ENCODE results near the gene BBOX1.

DNA sequence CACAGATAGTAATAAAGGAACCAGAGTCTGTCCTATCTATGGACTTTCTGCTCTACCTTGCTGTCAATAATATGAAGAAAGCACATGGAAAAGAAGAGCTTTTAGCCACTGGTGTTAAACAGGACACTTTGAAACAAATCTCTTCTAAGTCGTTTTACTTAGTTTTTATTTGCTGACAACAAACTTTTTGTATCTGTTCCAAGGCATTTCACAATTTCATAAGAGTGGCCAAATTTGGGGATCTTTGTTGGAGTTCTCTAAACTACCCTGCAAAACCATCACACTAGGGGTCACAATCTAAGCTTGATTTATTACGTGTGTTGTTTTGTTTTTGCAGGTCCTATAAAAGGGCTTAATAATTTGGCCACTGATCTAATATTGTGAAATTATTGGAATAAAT, 54.4 kb downstream of the BBOX1 start:
- no peak for TF ChIP-seq CTCF (IDR thresholded peaks at IDR 0.05 in 2 of 3, conservative IDR thresholded peaks at IDR 0.05 in 1 of 3; ENCODE audit: borderline replicate concordance in 1 of 3, insufficient read depth in 1 of 3, low read depth in 2 of 3, low read length in 2 of 3)
- TF ChIP-seq EZH2 (IDR thresholded peaks at IDR 0.05): no peak
- no peak for TF ChIP-seq REST (IDR thresholded peaks at IDR 0.05; ENCODE audit: low read depth)
- no peak for TF ChIP-seq POLR2A (IDR thresholded peaks at IDR 0.05; ENCODE audit: borderline replicate concordance, extremely low read depth, insufficient read depth, insufficient read length)
- TF ChIP-seq, protein P1, sequence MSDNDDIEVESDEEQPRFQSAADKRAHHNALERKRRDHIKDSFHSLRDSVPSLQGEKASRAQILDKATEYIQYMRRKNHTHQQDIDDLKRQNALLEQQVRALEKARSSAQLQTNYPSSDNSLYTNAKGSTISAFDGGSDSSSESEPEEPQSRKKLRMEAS (IDR thresholded peaks at IDR 0.05): no peak
- TF ChIP-seq, protein P2, sequence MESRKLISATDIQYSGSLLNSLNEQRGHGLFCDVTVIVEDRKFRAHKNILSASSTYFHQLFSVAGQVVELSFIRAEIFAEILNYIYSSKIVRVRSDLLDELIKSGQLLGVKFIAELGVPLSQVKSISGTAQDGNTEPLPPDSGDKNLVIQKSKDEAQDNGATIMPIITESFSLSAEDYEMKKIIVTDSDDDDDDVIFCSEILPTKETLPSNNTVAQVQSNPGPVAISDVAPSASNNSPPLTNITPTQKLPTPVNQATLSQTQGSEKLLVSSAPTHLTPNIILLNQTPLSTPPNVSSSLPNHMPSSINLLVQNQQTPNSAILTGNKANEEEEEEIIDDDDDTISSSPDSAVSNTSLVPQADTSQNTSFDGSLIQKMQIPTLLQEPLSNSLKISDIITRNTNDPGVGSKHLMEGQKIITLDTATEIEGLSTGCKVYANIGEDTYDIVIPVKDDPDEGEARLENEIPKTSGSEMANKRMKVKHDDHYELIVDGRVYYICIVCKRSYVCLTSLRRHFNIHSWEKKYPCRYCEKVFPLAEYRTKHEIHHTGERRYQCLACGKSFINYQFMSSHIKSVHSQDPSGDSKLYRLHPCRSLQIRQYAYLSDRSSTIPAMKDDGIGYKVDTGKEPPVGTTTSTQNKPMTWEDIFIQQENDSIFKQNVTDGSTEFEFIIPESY (IDR thresholded peaks at IDR 0.05; ENCODE audit: extremely low read depth, insufficient replicate concordance, low read length): no peak
- no peak for TF ChIP-seq YY1 (IDR thresholded peaks at IDR 0.05; ENCODE audit: extremely low read depth, insufficient replicate concordance, low read depth, low read length)
- no peak for TF ChIP-seq SRF (IDR thresholded peaks at IDR 0.05; ENCODE audit: low read depth)
- TF ChIP-seq TCF7L2 (IDR thresholded peaks at IDR 0.05; ENCODE audit: borderline replicate concordance, extremely low read depth, insufficient read depth, insufficient read length): no peak
- no peak for TF ChIP-seq POLR2AphosphoS5 (IDR thresholded peaks at IDR 0.05; ENCODE audit: low read depth, low read length)
- TF ChIP-seq, protein P3, sequence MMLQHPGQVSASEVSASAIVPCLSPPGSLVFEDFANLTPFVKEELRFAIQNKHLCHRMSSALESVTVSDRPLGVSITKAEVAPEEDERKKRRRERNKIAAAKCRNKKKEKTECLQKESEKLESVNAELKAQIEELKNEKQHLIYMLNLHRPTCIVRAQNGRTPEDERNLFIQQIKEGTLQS (IDR thresholded peaks at IDR 0.05): no peak
- TF ChIP-seq ELF1 (IDR thresholded peaks at IDR 0.05; ENCODE audit: borderline replicate concordance, low read depth): no peak

Data from HCT116 (cell line).